ENCODE data around the gene IL4R. TPM values are rescaled to one million over a fixed set of nuclear protein-coding genes. Genes with fewer than 3 reads are reported as not detected.

Gene IL4R
- total and polyA plus RNA-seq, 10 of the 15 experiments (the other 5 are each of a cell fraction or from before 2014, with no cell fraction given) = 2.6 to 70.4 (median 36.6) TPM

- TF ChIP-seq REST (IDR thresholded peaks at IDR 0.05; ENCODE audit: low read depth, low read length) = peak; percentile 29; the same call in 1 of the 2 replicates
- no peak for TF ChIP-seq NFYA (IDR thresholded peaks at IDR 0.05; ENCODE audit: borderline replicate concordance, low read depth, low read length)
- no peak for TF ChIP-seq PRDM15 (CRISPR knock-in tag; IDR thresholded peaks at IDR 0.05)
- TF ChIP-seq ZNF207 (IDR thresholded peaks at IDR 0.05; ENCODE audit: borderline replicate concordance) = no peak
- no peak for TF ChIP-seq PML (IDR thresholded peaks at IDR 0.05; ENCODE audit: low read length)
- no peak for TF ChIP-seq TCF7 (IDR thresholded peaks at IDR 0.05; ENCODE audit: borderline replicate concordance)
- peak; percentile 40 for TF ChIP-seq ZNF687 (IDR thresholded peaks at IDR 0.05)
- peak; percentile 70; the same call in 1 of the 2 replicates for TF ChIP-seq NR2F1 (conservative IDR thresholded peaks at IDR 0.05)
- no peak for TF ChIP-seq ZBTB33 (IDR thresholded peaks at IDR 0.05)
- TF ChIP-seq RCOR1 (conservative IDR thresholded peaks at IDR 0.05; ENCODE audit: low read depth, low read length) = 0 out of 2 replicates have a peak, but pooled peaks have one; percentile 8
- no peak for TF ChIP-seq KAT2A (conservative IDR thresholded peaks at IDR 0.05; ENCODE audit: control insufficient read depth, low read depth, low read length)
- no peak for TF ChIP-seq SMAD5 (IDR thresholded peaks at IDR 0.05; ENCODE audit: low read depth)
- TF ChIP-seq SPI1 (IDR thresholded peaks at IDR 0.05; ENCODE audit: borderline replicate concordance, insufficient read depth, low read depth, low read length) = peak; percentile 98
- TF ChIP-seq POLR2AphosphoS2 (IDR thresholded peaks at IDR 0.05; ENCODE audit: low read depth, low read length) = 0 out of 2 replicates have a peak, but pooled peaks have one; percentile 27
- TF ChIP-seq RFX5 (IDR thresholded peaks at IDR 0.05; ENCODE audit: low read depth, low read length) = no peak
These were observed 85.4 kb downstream of the IL4R start (continued) for GRCh38 chr16:27398894-27399853.
